AG04450 (cell line): ENCODE results near the gene GPHN. TPM values are rescaled to one million over a fixed set of nuclear protein-coding genes. Genes with fewer than 3 reads are reported as not detected.
"Not testable (repeated sequence)": the region's sequence is repeated elsewhere in the genome, so short reads cannot be mapped to it uniquely, and the experiment has no call there.

Experiments used
- CTCF ChIA-PET: fragments of 300-600, 350-600 bp; formaldehyde crosslinking; extraction: SDS; loops from one replicate; lab custom pipeline; 2022; ENCODE audit warnings: antibody characterized with exemption, inconsistent platforms; lab: Charles Lee
- POLR2A ChIA-PET: fragments of 350-600 bp; formaldehyde crosslinking; extraction: SDS; loops from one replicate; lab custom pipeline; 2021; ENCODE audit warnings: antibody characterized with exemption, inconsistent platforms; lab: Yijun Ruan, JAX
- DNase-seq: peaks from one replicate; pipeline ENCODE4 v3.0.0-alpha.2; 2011; ENCODE audit warnings: low read depth, low spot score
- H3K27ac ChIP-seq: one replicate; pipeline ENCODE4 v1.5.1; 2012; ENCODE audit warnings: low read depth, low read length, control low read depth
- H3K27me3 ChIP-seq: one replicate; pipeline ENCODE4 v1.6.0; 2012; ENCODE audit warnings: low read length; ENCODE audit not compliant: control insufficient read depth, insufficient read depth
- H3K4me3 ChIP-seq: 2 replicates; pipeline ENCODE4 v1.5.1; 2011; ENCODE audit warnings: mild to moderate bottlenecking, low read depth, low read length, control low read depth
- H3K9me3 ChIP-seq: 2 replicates; pipeline ENCODE4 v1.5.1; 2012; ENCODE audit warnings: low read length; ENCODE audit not compliant: control insufficient read depth, insufficient read depth
- CTCF ChIP-seq: IDR thresholded peaks from 2 replicates; pipeline ENCODE4 v1.5.1; 2011; ENCODE audit warnings: low read depth, low read length, control low read depth, inconsistent platforms
- polyA plus RNA-seq: library from polyadenylated mRNA; depleted of rRNA; stranded (reverse); fragments of >200 nt; gene quantifications from 2 replicates; pipeline ENCODE4 v1.2.3, GENCODE V29; 2011

The GPHN gene
- polyA plus RNA-seq, 1 experiment: 7.7 TPM

- ChIA-PET POLR2A (no interaction called here), CTCF (no interaction called here)
- no peak overlapping the region for H3K27ac ChIP-seq
- no peaks in the 10 kb centered on the region for H3K9me3 ChIP-seq
- no peak for TF ChIP-seq CTCF
- no peak for DNase-seq
- no peaks in the 10 kb centered on the region for H3K27me3 ChIP-seq
- no peak overlapping the region for H3K4me3 ChIP-seq
Observed at GRCh38 chr14:66708267-66708666, 200.3 kb downstream of the GPHN start.

GRCh38 chr14:66709291-66709690, 201.3 kb downstream of the GPHN start:
- POLR2A ChIA-PET: no interaction called here
- DNase-seq: no peak
- CTCF ChIA-PET: no interaction called here
- TF ChIP-seq CTCF: no peak
- Histone ChIP-seq H3K27me3 (no peaks in the 10 kb centered on the region), H3K27ac (no peak overlapping the region), H3K9me3 (no peaks in the 10 kb centered on the region), H3K4me3 (no peak overlapping the region)

- H3K27me3 ChIP-seq, H3K4me3 ChIP-seq, H3K9me3 ChIP-seq, DNase-seq, POLR2A ChIA-PET, H3K27ac ChIP-seq, CTCF ChIA-PET: not testable (repeated sequence)
Observed at GRCh38 chr14:66714291-66714690, 206.3 kb downstream of the GPHN start.

GRCh38 chr14:66715313-66715712, 207.4 kb downstream of the GPHN start:
- POLR2A ChIA-PET, H3K4me3 ChIP-seq, DNase-seq, CTCF ChIA-PET, H3K27me3 ChIP-seq, H3K9me3 ChIP-seq, H3K27ac ChIP-seq: not testable (repeated sequence)

- Histone ChIP-seq H3K9me3 (no peaks in the 10 kb centered on the region), H3K4me3 (no peak overlapping the region), H3K27ac (no peak overlapping the region), H3K27me3 (no peaks in the 10 kb centered on the region)
- no peak for TF ChIP-seq CTCF
- CTCF ChIA-PET: no interaction called here
- DNase-seq: no peak
- POLR2A ChIA-PET: no interaction called here
Observed at GRCh38 chr14:66716227-66716626, 208.3 kb downstream of the GPHN start.

- Histone ChIP-seq H3K9me3 (no peaks in the 10 kb centered on the region), H3K27ac (no peak overlapping the region), H3K27me3 (no peaks in the 10 kb centered on the region), H3K4me3 (no peak overlapping the region)
- no peak for TF ChIP-seq CTCF
- no peak for DNase-seq
- ChIA-PET CTCF (no interaction called here), POLR2A (no interaction called here)
Observed at GRCh38 chr14:66717561-66718140, 209.7 kb downstream of the GPHN start.
